Neural cell (in vitro differentiated cells): ENCODE measurements around the gene PPP1R9B.

Source experiments
- MXI1 ChIP-seq: fragments of 450-650 bp; conservative IDR thresholded peaks from 2 replicates; pipeline ENCODE4 v1.6.1; 2014; ENCODE audit warnings: antibody characterized with exemption, mild to moderate bottlenecking; ENCODE audit not compliant: poor library complexity, severe bottlenecking
- TF ChIP-seq, protein P1 (sequence below): fragments of 450-650 bp; IDR thresholded peaks from 2 replicates; pipeline ENCODE4 v1.5.1; 2014; ENCODE audit warnings: antibody characterized with exemption, mild to moderate bottlenecking, moderate library complexity; ENCODE audit not compliant: poor library complexity, severe bottlenecking

DNA sequence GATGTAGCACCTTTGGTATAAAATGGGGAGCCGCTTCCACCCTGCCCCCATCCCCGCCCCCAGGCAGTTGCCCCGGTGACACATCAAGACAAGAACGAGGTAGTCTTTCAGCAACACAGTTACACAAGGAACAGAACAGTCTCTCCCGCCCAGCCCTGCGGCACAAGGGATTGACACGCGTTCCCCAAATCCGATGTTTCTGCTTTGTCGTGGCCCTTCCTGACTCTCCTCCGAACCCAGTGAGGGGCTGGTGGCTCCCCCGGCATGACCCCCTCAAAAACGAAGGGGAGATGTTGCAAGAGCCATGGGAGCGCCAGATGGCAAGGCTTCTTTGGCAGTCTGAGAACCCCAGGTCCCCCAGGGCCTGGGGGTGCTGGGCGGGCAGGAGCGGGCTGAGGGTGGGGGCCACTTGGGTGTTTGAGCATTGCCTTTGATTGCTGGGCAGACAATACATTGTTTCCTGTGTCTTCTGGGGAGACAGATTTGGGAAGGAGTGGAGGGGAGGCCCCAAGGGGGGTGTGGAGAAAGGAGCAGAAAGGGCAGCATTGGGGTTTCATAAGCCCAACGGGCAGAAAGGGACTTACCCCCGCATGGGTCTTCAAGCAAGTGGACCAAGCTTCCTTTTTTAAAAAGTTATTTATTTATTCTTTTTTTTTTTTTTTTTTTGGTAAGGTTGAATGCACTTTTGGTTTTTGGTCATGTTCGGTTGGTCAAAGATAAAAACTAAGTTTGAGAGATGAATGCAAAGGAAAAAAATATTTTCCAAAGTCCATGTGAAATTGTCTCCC, 34.3 kb upstream of the PPP1R9B start:
- TF ChIP-seq MXI1: no peak
- TF ChIP-seq, protein P1, sequence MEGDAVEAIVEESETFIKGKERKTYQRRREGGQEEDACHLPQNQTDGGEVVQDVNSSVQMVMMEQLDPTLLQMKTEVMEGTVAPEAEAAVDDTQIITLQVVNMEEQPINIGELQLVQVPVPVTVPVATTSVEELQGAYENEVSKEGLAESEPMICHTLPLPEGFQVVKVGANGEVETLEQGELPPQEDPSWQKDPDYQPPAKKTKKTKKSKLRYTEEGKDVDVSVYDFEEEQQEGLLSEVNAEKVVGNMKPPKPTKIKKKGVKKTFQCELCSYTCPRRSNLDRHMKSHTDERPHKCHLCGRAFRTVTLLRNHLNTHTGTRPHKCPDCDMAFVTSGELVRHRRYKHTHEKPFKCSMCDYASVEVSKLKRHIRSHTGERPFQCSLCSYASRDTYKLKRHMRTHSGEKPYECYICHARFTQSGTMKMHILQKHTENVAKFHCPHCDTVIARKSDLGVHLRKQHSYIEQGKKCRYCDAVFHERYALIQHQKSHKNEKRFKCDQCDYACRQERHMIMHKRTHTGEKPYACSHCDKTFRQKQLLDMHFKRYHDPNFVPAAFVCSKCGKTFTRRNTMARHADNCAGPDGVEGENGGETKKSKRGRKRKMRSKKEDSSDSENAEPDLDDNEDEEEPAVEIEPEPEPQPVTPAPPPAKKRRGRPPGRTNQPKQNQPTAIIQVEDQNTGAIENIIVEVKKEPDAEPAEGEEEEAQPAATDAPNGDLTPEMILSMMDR: no peak
